A673 (cell line): Measurements from ENCODE around the gene CALML4.

Experiments
- CTCF ChIP-seq: fragments of 300-800, 200-600 bp; sonication (generic); conservative IDR thresholded peaks from 2 replicates; pipeline ENCODE4 v1.5.1; 2017; ENCODE audit warnings: low read depth, mild to moderate bottlenecking, antibody characterized with exemption, low read length, moderate library complexity, mixed read lengths
- EZH2 ChIP-seq: fragments of 200-600 bp; sonication (generic); IDR thresholded peaks from 2 replicates; pipeline ENCODE4 v1.6.1; 2017; ENCODE audit warnings: borderline replicate concordance, low read depth, mild to moderate bottlenecking, mixed read lengths, antibody characterized with exemption, low read length; ENCODE audit not compliant: poor library complexity, severe bottlenecking

GRCh38 chr15:68230157-68231100 lies 25.3 kb upstream of the CALML4 start:
- TF ChIP-seq CTCF (peak; percentile 33; the same call in 1 of the 2 replicates), EZH2 (no peak)
